GM21786 (cell line): ENCODE results near the gene RALA.
"Not testable (repeated sequence)": the region's sequence is repeated elsewhere in the genome, so short reads cannot be mapped to it uniquely, and the experiment has no call there.

Experiments
- ATAC-seq: cut with Tn5 transposase; IDR thresholded peaks from one replicate; pipeline ENCODE4 v1.9.1; 2021; ENCODE audit not compliant: unreplicated experiment

Gene RALA

GRCh38 chr7:39645482-39646407 is 22.4 kb downstream of the RALA start:
- no peak for ATAC-seq

GRCh38 chr7:39647816-39648215 is 24.4 kb downstream of the RALA start:
- ATAC-seq = peak; percentile 68

- ATAC-seq = no peak
Observed at GRCh38 chr7:39650676-39651075, 27.3 kb downstream of the RALA start.

GRCh38 chr7:39651265-39651664 is 27.9 kb downstream of the RALA start:
- ATAC-seq = no peak

- ATAC-seq = no peak
Observed at GRCh38 chr7:39656415-39656814, 33.0 kb downstream of the RALA start.

GRCh38 chr7:39659356-39660013 is 36.1 kb downstream of the RALA start:
- ATAC-seq = no peak

- ATAC-seq = no peak
Observed at GRCh38 chr7:39661960-39662359, 38.6 kb downstream of the RALA start.

- ATAC-seq = no peak
Observed at GRCh38 chr7:39663263-39663662, 39.9 kb downstream of the RALA start.

- ATAC-seq = no peak
Observed at GRCh38 chr7:39664057-39664456, 40.7 kb downstream of the RALA start.

GRCh38 chr7:39664585-39664984 is 41.2 kb downstream of the RALA start:
- ATAC-seq = no peak

- ATAC-seq = no peak
Observed at GRCh38 chr7:39666562-39666961, 43.2 kb downstream of the RALA start.

GRCh38 chr7:39667341-39667923 is 44.1 kb downstream of the RALA start:
- ATAC-seq = no peak

GRCh38 chr7:39668280-39668679 is 44.9 kb downstream of the RALA start:
- not testable (repeated sequence) for ATAC-seq

GRCh38 chr7:39670052-39670451 is 46.7 kb downstream of the RALA start:
- ATAC-seq = no peak

GRCh38 chr7:39670934-39671333 is 47.6 kb downstream of the RALA start:
- no peak for ATAC-seq

GRCh38 chr7:39672176-39672575 is 48.8 kb downstream of the RALA start:
- ATAC-seq = no peak

GRCh38 chr7:39673868-39674267 is 50.5 kb downstream of the RALA start:
- ATAC-seq = no peak

GRCh38 chr7:39674406-39674805 is 51.0 kb downstream of the RALA start:
- no peak for ATAC-seq

- no peak for ATAC-seq
Observed at GRCh38 chr7:39676346-39676745, 53.0 kb downstream of the RALA start.

- no peak for ATAC-seq
Observed at GRCh38 chr7:39678930-39679709, 55.7 kb downstream of the RALA start.

- not testable (repeated sequence) for ATAC-seq
Observed at GRCh38 chr7:39679874-39680273, 56.5 kb downstream of the RALA start.
